Skeletal muscle tissue (tissue), 4 donors: Measurements from ENCODE around the gene CCBE1. TPM values are rescaled to one million over a fixed set of nuclear protein-coding genes. Genes with fewer than 3 reads are reported as not detected.

ENCODE experiments used
- H3K27ac ChIP-seq: one replicate; pipeline ENCODE4 v1.7.0; 2013; ENCODE audit warnings: mild to moderate bottlenecking, low read depth, low read length, inconsistent platforms
- H3K27me3 ChIP-seq, 3 donors: one replicate each; pipeline ENCODE4 v1.7.0; 2013; ENCODE audit warnings: low read length in 3 of 3; ENCODE audit not compliant: control insufficient read depth in 3 of 3, insufficient read depth in 3 of 3
- H3K36me3 ChIP-seq, 3 donors: one replicate each; pipeline ENCODE4 v1.7.0; 2013; ENCODE audit warnings: low read length in 3 of 3; ENCODE audit not compliant: control insufficient read depth in 3 of 3, insufficient read depth in 3 of 3
- H3K4me1 ChIP-seq, 3 donors: one replicate each; pipeline ENCODE4 v1.7.0; 2013; ENCODE audit warnings: low read length in 3 of 3, mild to moderate bottlenecking in 3 of 3; ENCODE audit not compliant: control insufficient read depth in 3 of 3, insufficient read depth in 3 of 3
- H3K4me3 ChIP-seq, 3 donors: one replicate each; pipeline ENCODE4 v1.7.0; 2013; ENCODE audit warnings: low read length in 3 of 3
- H3K9ac ChIP-seq, 3 donors: one replicate each; pipeline ENCODE4 v1.7.0; 2013; ENCODE audit warnings: low read length in 3 of 3, mild to moderate bottlenecking in 3 of 3, moderate library complexity in 2 of 3, low read depth in 1 of 3
- H3K9me3 ChIP-seq, 3 donors: one replicate each; pipeline ENCODE4 v1.7.0; 2013; ENCODE audit warnings: low read length in 3 of 3; ENCODE audit not compliant: control insufficient read depth in 3 of 3
- total RNA-seq: library from RNA; depleted of rRNA; stranded (reverse); fragments of >200 nt; gene quantifications from one replicate; pipeline ENCODE4 v1.2.3, GENCODE V29; 2014
- donor health status: Osteomylitis.

Gene CCBE1
- total RNA-seq, 1 donor from 2014 or later, result 2.6 TPM

GRCh38 chr18:59570796-59571195, 126.4 kb downstream of the CCBE1 start:
- H3K36me3 ChIP-seq, result no peaks in the 10 kb centered on the region
- no peak overlapping the region for H3K27ac ChIP-seq
- no peak overlapping the region for H3K4me3 ChIP-seq

GRCh38 chr18:59570101-59570775, 127.0 kb downstream of the CCBE1 start:
- Histone ChIP-seq H3K27me3 (peaks cover 0 to 3% (median 0%) of the 10 kb centered on the region in 3 donors), H3K9ac (no peak overlapping the region), H3K27ac (no peak overlapping the region), H3K4me3 (no peak overlapping the region), H3K4me1 (no peaks in the 10 kb centered on the region), H3K9me3 (no peaks in the 10 kb centered on the region), H3K36me3 (no peaks in the 10 kb centered on the region)

More at GRCh38 chr18:59570796-59571195, 126.4 kb downstream of the CCBE1 start:
- Histone ChIP-seq H3K9ac (no peak overlapping the region), H3K27me3 (peaks cover 0 to 3% (median 0%) of the 10 kb centered on the region in 3 donors), H3K9me3 (no peaks in the 10 kb centered on the region), H3K4me1 (no peaks in the 10 kb centered on the region)

GRCh38 chr18:59569390-59569791, 127.8 kb downstream of the CCBE1 start:
- Histone ChIP-seq H3K27me3 (no peaks in the 10 kb centered on the region), H3K27ac (no peak overlapping the region), H3K4me3 (no peak overlapping the region)

GRCh38 chr18:59567431-59567830, 129.8 kb downstream of the CCBE1 start:
- H3K4me3 ChIP-seq, result no peak overlapping the region
- no peak overlapping the region for H3K27ac ChIP-seq
- no peaks in the 10 kb centered on the region for H3K4me1 ChIP-seq
- H3K9ac ChIP-seq, result no peak overlapping the region
- no peaks in the 10 kb centered on the region for H3K36me3 ChIP-seq
- H3K9me3 ChIP-seq, result no peaks in the 10 kb centered on the region
- H3K27me3 ChIP-seq, result no peaks in the 10 kb centered on the region

More at GRCh38 chr18:59569390-59569791, 127.8 kb downstream of the CCBE1 start:
- no peaks in the 10 kb centered on the region for H3K9me3 ChIP-seq
- no peaks in the 10 kb centered on the region for H3K36me3 ChIP-seq
- no peak overlapping the region for H3K9ac ChIP-seq
- H3K4me1 ChIP-seq, result no peaks in the 10 kb centered on the region

GRCh38 chr18:59566533-59566971, 130.7 kb downstream of the CCBE1 start:
- H3K9ac ChIP-seq, result no peak overlapping the region
- H3K27me3 ChIP-seq, result no peaks in the 10 kb centered on the region
- no peaks in the 10 kb centered on the region for H3K9me3 ChIP-seq
- H3K27ac ChIP-seq, result no peak overlapping the region
- H3K4me1 ChIP-seq, result no peaks in the 10 kb centered on the region
- no peak overlapping the region for H3K4me3 ChIP-seq
- no peaks in the 10 kb centered on the region for H3K36me3 ChIP-seq

- no peaks in the 10 kb centered on the region for H3K9me3 ChIP-seq
- H3K9ac ChIP-seq, result no peak overlapping the region
- no peaks in the 10 kb centered on the region for H3K4me1 ChIP-seq
- H3K4me3 ChIP-seq, result no peak overlapping the region
- H3K36me3 ChIP-seq, result no peaks in the 10 kb centered on the region
- H3K27me3 ChIP-seq, result no peaks in the 10 kb centered on the region
- H3K27ac ChIP-seq, result no peak overlapping the region
Measured at GRCh38 chr18:59565957-59566356, 131.3 kb downstream of the CCBE1 start.

GRCh38 chr18:59564561-59564960, 132.7 kb downstream of the CCBE1 start:
- H3K27ac ChIP-seq, result no peak overlapping the region
- H3K9me3 ChIP-seq, result no peaks in the 10 kb centered on the region
- no peak overlapping the region for H3K4me3 ChIP-seq
- H3K4me1 ChIP-seq, result no peaks in the 10 kb centered on the region
- H3K27me3 ChIP-seq, result no peaks in the 10 kb centered on the region
- H3K36me3 ChIP-seq, result no peaks in the 10 kb centered on the region
- H3K9ac ChIP-seq, result no peak overlapping the region

GRCh38 chr18:59563176-59563785, 133.9 kb downstream of the CCBE1 start:
- Histone ChIP-seq H3K9me3 (no peaks in the 10 kb centered on the region), H3K27me3 (no peaks in the 10 kb centered on the region), H3K27ac (no peak overlapping the region), H3K36me3 (no peaks in the 10 kb centered on the region), H3K9ac (no peak overlapping the region), H3K4me1 (no peaks in the 10 kb centered on the region), H3K4me3 (no peak overlapping the region)

- Histone ChIP-seq H3K27me3 (no peaks in the 10 kb centered on the region), H3K9ac (no peak overlapping the region), H3K9me3 (no peaks in the 10 kb centered on the region), H3K4me3 (no peak overlapping the region), H3K4me1 (no peaks in the 10 kb centered on the region), H3K27ac (no peak overlapping the region), H3K36me3 (no peaks in the 10 kb centered on the region)
Measured at GRCh38 chr18:59562751-59563150, 134.5 kb downstream of the CCBE1 start.

- Histone ChIP-seq H3K9ac (no peak overlapping the region), H3K9me3 (no peaks in the 10 kb centered on the region), H3K4me3 (no peak overlapping the region), H3K27me3 (no peaks in the 10 kb centered on the region), H3K4me1 (no peaks in the 10 kb centered on the region), H3K27ac (no peak overlapping the region), H3K36me3 (no peaks in the 10 kb centered on the region)
Measured at GRCh38 chr18:59561612-59562011, 135.6 kb downstream of the CCBE1 start.
